ENCODE data around the gene NTNG2.

NTNG2 gene

GRCh38 chr9:132190966-132191365 is 29.1 kb downstream of the NTNG2 start:
- TF ChIP-seq CTCF (IDR thresholded peaks at IDR 0.05; ENCODE audit: borderline replicate concordance, insufficient read depth, low read depth, low read length), result no peak
- H3K4me3 ChIP-seq (ENCODE audit: low read depth, low read length), result no peak overlapping the region

GRCh38 chr9:132192728-132193127 is 30.9 kb downstream of the NTNG2 start:
- no peak overlapping the region for H3K4me3 ChIP-seq (ENCODE audit: low read depth, low read length)
- TF ChIP-seq CTCF (IDR thresholded peaks at IDR 0.05; ENCODE audit: borderline replicate concordance, insufficient read depth, low read depth, low read length), result no peak

GRCh38 chr9:132193227-132194124 is 31.6 kb downstream of the NTNG2 start:
- TF ChIP-seq CTCF (IDR thresholded peaks at IDR 0.05; ENCODE audit: borderline replicate concordance, insufficient read depth, low read depth, low read length), result no peak
- H3K4me3 ChIP-seq (ENCODE audit: low read depth, low read length), result no peak overlapping the region

- TF ChIP-seq CTCF (IDR thresholded peaks at IDR 0.05; ENCODE audit: borderline replicate concordance, insufficient read depth, low read depth, low read length), result no peak
- H3K4me3 ChIP-seq (ENCODE audit: low read depth, low read length), result no peak overlapping the region
Observed at GRCh38 chr9:132194508-132194907, 32.6 kb downstream of the NTNG2 start.

- no peak overlapping the region for H3K4me3 ChIP-seq (ENCODE audit: low read depth, low read length)
- no peak for TF ChIP-seq CTCF (IDR thresholded peaks at IDR 0.05; ENCODE audit: borderline replicate concordance, insufficient read depth, low read depth, low read length)
Observed at GRCh38 chr9:132197315-132197714, 35.5 kb downstream of the NTNG2 start.

- no peak for TF ChIP-seq CTCF (IDR thresholded peaks at IDR 0.05; ENCODE audit: borderline replicate concordance, insufficient read depth, low read depth, low read length)
- no peak overlapping the region for H3K4me3 ChIP-seq (ENCODE audit: low read depth, low read length)
Observed at GRCh38 chr9:132197856-132198550, 36.1 kb downstream of the NTNG2 start.
